CD4-positive, alpha-beta T cell treated with Interleukin-4 for 1 hour (primary cell): ENCODE data around the gene TCF7.

Source experiments
- DNase-seq, 2 donors: peaks; one replicate each; pipeline ENCODE4 v3.0.0-alpha.2; 2020 to 2022

TCF7 gene

GRCh38 chr5:134113902-134114875 is at the start of gene TCF7:
Gene TCF7, plus strand, starts transcription at chr5:134114681. Its CDS starts 226 bp downstream, at chr5:134114907.
- peak; percentile 80 to 84 for DNase-seq

GRCh38 chr5:134069553-134069952 is 44.9 kb upstream of the TCF7 start:
- no peak for DNase-seq

- peak in 1 of 2 donors; percentile 39 for DNase-seq
Observed at GRCh38 chr5:134070725-134071613, 43.5 kb upstream of the TCF7 start.

DNA sequence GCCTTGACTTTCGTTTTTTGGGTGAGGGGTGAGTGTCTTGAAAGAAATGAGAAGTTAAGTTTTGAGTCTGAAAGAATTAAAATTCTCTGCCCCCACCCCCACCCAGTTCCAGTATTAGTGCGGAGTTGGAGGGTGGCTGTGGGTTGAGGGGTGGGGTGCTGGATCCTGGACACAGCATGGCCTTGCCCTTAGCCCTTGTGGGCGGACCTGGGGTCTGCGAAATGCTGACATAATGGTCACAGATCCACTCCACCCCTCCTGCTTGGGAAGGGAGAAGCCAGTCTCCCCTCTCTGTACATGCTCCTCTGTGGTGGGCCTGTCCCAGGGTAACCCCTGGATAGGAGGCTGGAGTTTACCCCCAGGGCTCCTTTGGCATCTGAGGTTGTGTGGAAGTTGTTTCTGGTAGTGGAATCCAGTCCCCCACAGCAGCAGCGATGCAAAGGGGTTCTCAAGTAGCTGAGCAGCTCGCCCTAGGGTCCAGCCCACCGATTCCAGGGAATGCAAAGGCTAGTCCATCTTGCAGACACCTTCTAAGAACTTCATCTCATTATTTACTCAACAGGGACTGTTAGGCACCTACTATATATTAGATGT is 42.8 kb upstream of the TCF7 start:
- DNase-seq, result no peak

DNA sequence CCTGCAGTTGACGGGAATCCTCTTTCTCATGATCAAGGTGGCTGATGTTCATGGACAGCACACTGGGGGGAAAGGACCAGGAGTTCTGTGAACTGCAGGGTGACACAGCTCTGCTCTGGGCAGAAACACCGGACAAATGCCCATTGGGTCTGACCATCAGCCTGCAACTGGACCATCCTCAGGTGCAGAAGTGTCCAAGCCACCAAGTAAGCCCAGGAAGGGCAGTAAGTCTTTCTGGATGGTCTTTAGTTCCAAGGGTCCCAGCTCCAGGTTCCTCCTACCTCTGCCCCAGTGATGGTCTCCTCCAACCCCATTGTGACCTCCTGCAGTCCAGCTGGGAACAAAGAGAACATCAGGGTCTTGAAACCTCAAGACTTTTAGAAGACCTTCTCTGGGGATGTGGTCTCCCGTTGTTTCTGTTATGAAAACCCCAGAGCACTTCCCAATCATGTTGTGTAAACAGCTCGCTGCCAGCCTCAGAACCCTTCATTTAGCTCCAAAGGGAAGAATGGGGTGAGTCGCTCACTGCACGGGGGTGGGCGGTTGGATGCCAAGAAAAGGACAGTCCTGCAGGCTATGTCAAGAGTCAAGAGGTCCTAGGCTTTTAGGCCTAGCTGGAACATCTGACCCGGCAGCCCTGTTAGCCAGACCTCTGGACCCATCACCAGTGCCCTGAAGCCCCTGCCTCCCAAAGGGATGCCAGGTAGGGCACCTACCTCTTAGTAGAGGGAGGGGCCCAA is 41.8 kb upstream of the TCF7 start:
- no peak for DNase-seq

DNA sequence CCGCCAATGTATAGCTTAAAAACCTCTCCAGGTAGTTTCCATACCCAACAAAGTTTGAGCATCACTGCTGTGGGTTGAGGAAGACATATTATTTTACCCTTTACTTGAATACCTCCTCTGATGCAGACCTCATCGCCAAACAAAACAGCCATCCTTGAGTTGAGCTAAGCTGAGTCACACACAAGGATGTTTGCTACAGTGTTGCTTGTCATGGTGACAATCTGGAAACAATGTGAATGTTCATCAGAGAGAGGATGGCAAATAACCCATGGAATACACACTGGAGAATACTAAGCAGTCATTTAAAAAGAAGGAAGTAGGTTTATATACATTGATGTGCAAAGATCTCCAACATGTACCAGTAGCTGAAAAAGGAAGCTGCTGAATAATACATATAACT is 41.1 kb upstream of the TCF7 start:
- DNase-seq, result no peak

DNA sequence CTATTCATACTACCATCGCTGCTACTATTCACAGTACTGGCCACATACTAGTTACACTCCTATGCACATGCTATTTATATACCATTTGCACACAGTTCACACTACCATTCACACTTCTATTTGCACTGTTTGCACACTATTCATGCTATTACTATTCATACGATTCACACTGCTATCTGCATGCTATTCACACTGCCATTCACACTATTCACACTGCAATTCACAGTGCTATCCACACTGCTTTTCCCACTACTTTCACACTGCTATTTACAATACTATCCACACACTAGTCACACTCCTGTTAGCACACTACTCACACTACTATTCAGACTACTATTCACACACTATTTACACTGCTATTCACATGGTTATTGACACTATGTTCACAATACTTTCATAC is 39.4 kb upstream of the TCF7 start:
- DNase-seq, result no peak

GRCh38 chr5:134077926-134078580 is 36.4 kb upstream of the TCF7 start:
- DNase-seq, result no peak

GRCh38 chr5:134079748-134080581 is 34.5 kb upstream of the TCF7 start:
- DNase-seq, result peak; percentile 30 to 50

GRCh38 chr5:134082264-134082992 is 32.1 kb upstream of the TCF7 start:
- DNase-seq, result no peak

DNA sequence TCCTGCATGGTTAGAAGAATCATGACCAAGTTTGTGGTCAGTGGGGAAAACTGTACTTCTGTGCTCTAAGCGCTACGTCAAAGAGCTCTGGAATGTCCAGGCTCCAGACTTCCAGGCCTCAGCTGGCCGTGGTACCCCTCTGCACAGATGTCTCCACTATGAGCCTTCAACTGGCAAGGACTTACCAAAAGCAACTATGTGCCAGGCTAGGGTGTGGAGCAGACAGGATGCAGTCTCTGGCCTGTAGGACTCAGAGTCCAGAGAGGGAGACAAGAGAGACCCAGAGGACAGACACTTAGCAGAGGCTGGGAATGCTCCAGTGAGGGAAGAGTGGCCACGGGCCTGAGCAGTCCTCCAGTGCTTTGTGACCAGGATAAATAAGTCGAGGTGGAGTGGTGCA is 31.0 kb upstream of the TCF7 start:
- DNase-seq, result no peak

- DNase-seq, result no peak
Observed at GRCh38 chr5:134084022-134084565, 30.4 kb upstream of the TCF7 start.

GRCh38 chr5:134084570-134084969 is 29.9 kb upstream of the TCF7 start:
- no peak for DNase-seq

DNA sequence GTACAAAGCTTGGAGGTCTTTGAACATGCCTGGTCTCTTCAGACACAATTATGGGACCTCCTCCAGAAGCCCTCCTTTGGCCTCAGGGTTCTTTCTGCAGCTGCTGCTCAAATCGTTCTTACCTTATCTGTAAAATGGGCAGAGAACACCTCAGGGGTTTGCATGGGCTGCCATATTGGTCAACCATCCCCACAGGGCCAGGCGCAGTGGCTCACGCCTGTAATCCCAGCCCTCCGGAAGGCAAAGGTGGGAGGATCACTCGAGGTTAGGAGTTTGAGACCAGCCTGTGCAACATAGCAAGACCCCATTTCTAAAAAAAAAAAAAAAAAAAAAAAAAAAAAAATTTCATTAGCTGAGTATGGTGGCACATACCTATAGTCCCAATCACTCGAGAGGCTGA is 29.1 kb upstream of the TCF7 start:
- DNase-seq, result no peak

- DNase-seq, result no peak
Observed at GRCh38 chr5:134086225-134086942, 28.1 kb upstream of the TCF7 start.

GRCh38 chr5:134086943-134087305 is 27.6 kb upstream of the TCF7 start:
- DNase-seq, result peak; percentile 73 to 83

DNA sequence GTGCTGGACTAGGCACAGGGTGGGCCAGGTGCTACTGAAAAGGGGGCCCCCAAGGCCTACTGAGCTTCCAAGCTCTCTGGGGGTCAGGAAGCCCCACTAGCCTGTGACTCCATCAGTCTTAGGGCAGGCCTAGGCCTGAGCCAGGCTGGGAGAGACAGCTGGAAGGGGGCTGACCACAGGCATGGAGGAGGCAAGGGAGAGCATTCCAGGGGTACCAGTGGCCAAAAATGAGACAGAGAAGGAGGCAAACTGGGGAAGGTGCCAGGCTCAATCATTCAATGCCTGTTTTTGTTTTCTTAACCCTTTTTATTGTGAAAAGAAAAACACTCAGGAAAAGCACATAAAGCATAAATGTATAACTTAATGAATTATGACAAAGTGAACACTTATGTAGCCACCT is 26.2 kb upstream of the TCF7 start:
- no peak for DNase-seq

DNA sequence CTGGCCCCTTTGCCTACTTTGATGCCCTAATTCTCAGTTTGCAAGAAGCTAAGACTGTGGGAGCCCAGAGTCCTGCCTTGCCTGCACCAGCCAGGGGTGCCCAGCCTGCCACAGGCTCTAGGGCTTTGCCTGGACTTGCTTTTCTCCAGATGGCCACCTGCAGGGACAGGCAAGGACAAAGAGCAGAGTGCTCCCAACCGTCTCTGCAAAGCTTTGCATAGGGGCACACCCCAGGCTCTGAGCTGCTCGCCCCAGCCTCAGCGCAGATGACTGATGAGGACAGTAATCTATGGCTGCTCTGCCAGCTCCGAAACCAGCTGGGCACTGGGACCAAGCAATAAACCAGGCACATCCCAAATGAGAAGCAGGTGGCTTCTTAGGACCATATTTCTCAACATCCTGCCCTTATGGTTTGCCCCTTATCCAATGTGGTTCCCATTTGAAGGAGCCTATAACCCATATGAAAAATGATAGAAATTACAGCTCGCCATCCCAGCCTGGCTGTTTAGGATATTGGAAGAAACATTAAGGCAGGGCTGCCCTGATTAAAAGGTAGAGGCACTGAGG is 25.4 kb upstream of the TCF7 start:
- no peak for DNase-seq

GRCh38 chr5:134090522-134090921 is 24.0 kb upstream of the TCF7 start:
- DNase-seq, result peak; percentile 56 to 61
